ENCODE measurements around the gene GPSM1. TPM values are rescaled to one million over a fixed set of nuclear protein-coding genes. Genes with fewer than 3 reads are reported as not detected.

GPSM1 gene
- total RNA-seq, 1 donor from 2014 or later, result 35.4 TPM

GRCh38 chr9:136328011-136328621 is 777 bp downstream of the GPSM1 start:
- DNase-seq (ENCODE audit: extremely low spot score in 2 of 2), result no peak
- peak in 1 of 2 donors; percentile 31 for TF ChIP-seq POLR2AphosphoS5 (IDR thresholded peaks at IDR 0.05; ENCODE audit: insufficient read depth in 1 of 2, low read depth in 1 of 2)
- TF ChIP-seq, protein P1, sequence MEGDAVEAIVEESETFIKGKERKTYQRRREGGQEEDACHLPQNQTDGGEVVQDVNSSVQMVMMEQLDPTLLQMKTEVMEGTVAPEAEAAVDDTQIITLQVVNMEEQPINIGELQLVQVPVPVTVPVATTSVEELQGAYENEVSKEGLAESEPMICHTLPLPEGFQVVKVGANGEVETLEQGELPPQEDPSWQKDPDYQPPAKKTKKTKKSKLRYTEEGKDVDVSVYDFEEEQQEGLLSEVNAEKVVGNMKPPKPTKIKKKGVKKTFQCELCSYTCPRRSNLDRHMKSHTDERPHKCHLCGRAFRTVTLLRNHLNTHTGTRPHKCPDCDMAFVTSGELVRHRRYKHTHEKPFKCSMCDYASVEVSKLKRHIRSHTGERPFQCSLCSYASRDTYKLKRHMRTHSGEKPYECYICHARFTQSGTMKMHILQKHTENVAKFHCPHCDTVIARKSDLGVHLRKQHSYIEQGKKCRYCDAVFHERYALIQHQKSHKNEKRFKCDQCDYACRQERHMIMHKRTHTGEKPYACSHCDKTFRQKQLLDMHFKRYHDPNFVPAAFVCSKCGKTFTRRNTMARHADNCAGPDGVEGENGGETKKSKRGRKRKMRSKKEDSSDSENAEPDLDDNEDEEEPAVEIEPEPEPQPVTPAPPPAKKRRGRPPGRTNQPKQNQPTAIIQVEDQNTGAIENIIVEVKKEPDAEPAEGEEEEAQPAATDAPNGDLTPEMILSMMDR (IDR thresholded peaks at IDR 0.05), result no peak
- no peak for TF ChIP-seq POLR2A (IDR thresholded peaks at IDR 0.05)
- H3K36me3 ChIP-seq, result no peaks in the 10 kb centered on the region
- no peaks in the 10 kb centered on the region for H3K9me3 ChIP-seq
- no peaks in the 10 kb centered on the region for H3K27me3 ChIP-seq
- intact Hi-C loops (cut with DNase I), result no loop called here
- H3K27ac ChIP-seq, result peak overlapping the region; percentile 94
- H3K4me1 ChIP-seq, result peaks cover 58% of the 10 kb centered on the region
- H3K4me3 ChIP-seq, result peak overlapping the region; percentile 71 to 87

DNA sequence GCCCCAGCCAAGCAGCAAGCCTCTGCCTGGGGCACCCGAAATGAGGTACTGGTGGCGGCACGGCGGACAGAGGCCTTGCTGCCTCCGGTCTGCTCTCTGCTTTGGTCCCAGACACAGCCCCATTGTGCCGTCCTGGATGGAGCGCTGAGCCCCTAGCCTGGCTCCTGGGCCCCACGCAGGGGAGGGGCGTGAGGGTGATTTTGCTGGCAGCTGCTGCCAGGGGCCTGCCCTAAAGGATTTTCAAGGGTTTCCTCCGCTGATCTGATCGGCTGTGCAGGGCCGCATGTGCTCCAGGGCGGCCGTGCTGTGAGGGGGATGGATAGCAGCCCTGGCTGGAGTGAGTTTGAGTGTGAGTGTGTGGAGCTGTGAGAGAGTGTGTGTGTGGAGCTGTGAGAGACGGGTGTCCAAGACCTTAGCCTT is 1.3 kb downstream of the GPSM1 start:
- DNase-seq (ENCODE audit: extremely low spot score in 2 of 2), result no peak
- no peaks in the 10 kb centered on the region for H3K9me3 ChIP-seq
- intact Hi-C loops (cut with DNase I), result no loop called here
- TF ChIP-seq POLR2A (IDR thresholded peaks at IDR 0.05), result no peak
- TF ChIP-seq POLR2AphosphoS5 (IDR thresholded peaks at IDR 0.05; ENCODE audit: insufficient read depth in 1 of 2, low read depth in 1 of 2), result peak in 1 of 2 donors; percentile 7
- TF ChIP-seq, protein P1 (IDR thresholded peaks at IDR 0.05), result no peak
- peak overlapping the region; percentile 94 for H3K27ac ChIP-seq
- no peaks in the 10 kb centered on the region for H3K27me3 ChIP-seq
- peak overlapping the region; percentile 71 to 87 for H3K4me3 ChIP-seq
- H3K36me3 ChIP-seq, result no peaks in the 10 kb centered on the region
- H3K4me1 ChIP-seq, result peaks cover 58% of the 10 kb centered on the region

GRCh38 chr9:136329211-136329627 is 1.9 kb downstream of the GPSM1 start:
- Histone ChIP-seq H3K27ac (peak overlapping the region; percentile 94), H3K4me3 (peak overlapping the region; percentile 71 to 87), H3K4me1 (peaks cover 58% of the 10 kb centered on the region), H3K36me3 (no peaks in the 10 kb centered on the region), H3K9me3 (no peaks in the 10 kb centered on the region), H3K27me3 (no peaks in the 10 kb centered on the region)
- DNase-seq (ENCODE audit: extremely low spot score in 2 of 2), result no peak
- intact Hi-C loops (cut with DNase I), result no loop called here
- no peak for TF ChIP-seq POLR2A (IDR thresholded peaks at IDR 0.05)
- TF ChIP-seq, protein P1 (IDR thresholded peaks at IDR 0.05), result no peak
- no peak for TF ChIP-seq POLR2AphosphoS5 (IDR thresholded peaks at IDR 0.05; ENCODE audit: insufficient read depth in 1 of 2, low read depth in 1 of 2)

DNA sequence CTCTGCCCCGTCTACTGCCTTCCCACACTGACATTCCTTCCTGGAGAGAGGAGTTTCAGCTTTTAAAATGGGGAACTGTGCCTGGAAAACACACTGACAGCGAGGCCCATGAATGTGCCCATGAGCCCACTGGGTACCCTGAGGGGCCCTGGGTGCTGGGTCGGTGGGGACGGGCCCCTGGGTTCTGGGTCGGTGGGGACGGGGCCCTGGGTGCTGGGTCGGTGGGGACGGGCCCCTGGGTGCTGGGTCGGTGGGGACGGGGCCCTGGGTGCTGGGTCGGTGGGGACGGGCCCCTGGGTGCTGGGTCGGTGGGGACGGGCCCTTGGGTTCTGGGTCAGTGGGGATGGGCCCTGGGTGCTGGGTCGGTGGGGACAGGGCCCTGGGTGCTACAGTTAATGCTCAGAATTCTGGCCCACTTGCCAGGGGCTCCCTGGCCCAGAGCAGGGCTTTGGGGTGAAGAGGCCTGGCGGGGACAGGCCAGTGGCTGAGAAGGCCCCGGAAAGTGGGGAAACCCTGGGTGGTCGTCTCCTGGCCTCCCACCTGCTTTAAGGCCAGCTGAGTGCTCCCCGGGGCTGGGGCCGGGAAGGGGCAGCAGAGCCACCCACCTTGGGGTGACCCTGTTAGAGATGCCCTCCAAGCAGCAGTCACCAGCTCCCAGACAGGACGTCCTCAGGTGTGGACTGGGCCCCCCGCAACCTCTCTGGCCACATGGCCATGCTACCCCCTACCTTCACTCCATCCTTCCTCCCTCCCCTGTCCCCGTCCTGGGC is 2.5 kb downstream of the GPSM1 start:
- Histone ChIP-seq H3K4me1 (peaks cover 57% of the 10 kb centered on the region), H3K27ac (peak overlapping the region; percentile 94), H3K27me3 (no peaks in the 10 kb centered on the region), H3K4me3 (peak overlapping the region; percentile 71 to 87), H3K9me3 (no peaks in the 10 kb centered on the region), H3K36me3 (no peaks in the 10 kb centered on the region)
- intact Hi-C loops (cut with DNase I), result no loop called here
- TF ChIP-seq POLR2A (IDR thresholded peaks at IDR 0.05), result no peak
- TF ChIP-seq, protein P1 (IDR thresholded peaks at IDR 0.05), result no peak
- no peak for TF ChIP-seq POLR2AphosphoS5 (IDR thresholded peaks at IDR 0.05; ENCODE audit: insufficient read depth in 1 of 2, low read depth in 1 of 2)
- no peak for DNase-seq (ENCODE audit: extremely low spot score in 2 of 2)
